ENCODE measurements around the gene PDGFA.

DNA sequence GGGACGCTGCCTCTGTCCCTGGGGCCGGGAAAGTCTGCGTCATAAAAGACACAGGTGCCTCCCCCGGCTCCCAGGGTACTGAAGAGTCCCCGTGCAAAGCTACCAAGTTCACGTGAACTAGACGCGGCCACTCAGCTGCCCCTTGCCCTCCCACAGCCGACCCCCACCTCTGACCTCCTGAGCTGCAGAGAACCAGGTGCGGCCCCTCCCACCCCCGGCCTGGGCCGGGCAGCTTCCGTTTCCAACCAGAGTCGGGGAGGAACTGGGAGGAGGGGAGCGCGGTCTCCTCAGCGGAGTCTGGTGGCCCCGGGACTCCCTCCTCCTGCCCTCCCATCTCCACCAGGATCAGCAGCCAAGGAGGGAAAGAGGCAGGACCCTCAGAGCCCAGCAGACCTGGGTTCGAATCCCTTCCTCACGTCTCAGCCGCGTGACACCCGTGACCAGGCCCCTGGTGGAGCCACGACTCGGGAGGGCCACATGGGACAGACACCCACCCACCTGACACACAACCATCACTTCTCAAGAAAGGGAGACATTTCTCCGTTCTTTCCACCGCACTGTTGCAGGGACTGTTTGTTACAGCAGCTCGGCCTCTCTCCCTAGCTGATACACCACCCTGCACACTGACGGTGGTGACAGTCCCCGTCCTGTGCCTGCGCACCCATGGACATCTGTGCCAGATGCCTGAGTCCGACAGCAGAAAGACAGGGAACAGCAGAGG, 37.4 kb upstream of the PDGFA start:
- TF ChIP-seq TEAD4 (IDR thresholded peaks at IDR 0.05) (no peak), EP300 (IDR thresholded peaks at IDR 0.05; ENCODE audit: borderline replicate concordance) (no peak), NFIC (IDR thresholded peaks at IDR 0.05) (no peak), EGR1 (IDR thresholded peaks at IDR 0.05) (no peak), CEBPB (IDR thresholded peaks at IDR 0.05) (no peak)
- TF ChIP-seq, protein P1, sequence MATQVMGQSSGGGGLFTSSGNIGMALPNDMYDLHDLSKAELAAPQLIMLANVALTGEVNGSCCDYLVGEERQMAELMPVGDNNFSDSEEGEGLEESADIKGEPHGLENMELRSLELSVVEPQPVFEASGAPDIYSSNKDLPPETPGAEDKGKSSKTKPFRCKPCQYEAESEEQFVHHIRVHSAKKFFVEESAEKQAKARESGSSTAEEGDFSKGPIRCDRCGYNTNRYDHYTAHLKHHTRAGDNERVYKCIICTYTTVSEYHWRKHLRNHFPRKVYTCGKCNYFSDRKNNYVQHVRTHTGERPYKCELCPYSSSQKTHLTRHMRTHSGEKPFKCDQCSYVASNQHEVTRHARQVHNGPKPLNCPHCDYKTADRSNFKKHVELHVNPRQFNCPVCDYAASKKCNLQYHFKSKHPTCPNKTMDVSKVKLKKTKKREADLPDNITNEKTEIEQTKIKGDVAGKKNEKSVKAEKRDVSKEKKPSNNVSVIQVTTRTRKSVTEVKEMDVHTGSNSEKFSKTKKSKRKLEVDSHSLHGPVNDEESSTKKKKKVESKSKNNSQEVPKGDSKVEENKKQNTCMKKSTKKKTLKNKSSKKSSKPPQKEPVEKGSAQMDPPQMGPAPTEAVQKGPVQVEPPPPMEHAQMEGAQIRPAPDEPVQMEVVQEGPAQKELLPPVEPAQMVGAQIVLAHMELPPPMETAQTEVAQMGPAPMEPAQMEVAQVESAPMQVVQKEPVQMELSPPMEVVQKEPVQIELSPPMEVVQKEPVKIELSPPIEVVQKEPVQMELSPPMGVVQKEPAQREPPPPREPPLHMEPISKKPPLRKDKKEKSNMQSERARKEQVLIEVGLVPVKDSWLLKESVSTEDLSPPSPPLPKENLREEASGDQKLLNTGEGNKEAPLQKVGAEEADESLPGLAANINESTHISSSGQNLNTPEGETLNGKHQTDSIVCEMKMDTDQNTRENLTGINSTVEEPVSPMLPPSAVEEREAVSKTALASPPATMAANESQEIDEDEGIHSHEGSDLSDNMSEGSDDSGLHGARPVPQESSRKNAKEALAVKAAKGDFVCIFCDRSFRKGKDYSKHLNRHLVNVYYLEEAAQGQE (IDR thresholded peaks at IDR 0.05; ENCODE audit: low read depth): no peak

All from Ishikawa (cell line).